ENCODE measurements around the gene CCDC12. TPM values are rescaled to one million over a fixed set of nuclear protein-coding genes. Genes with fewer than 3 reads are reported as not detected.

CCDC12 gene
- total and polyA plus RNA-seq, 11 donors = 27.1 to 120 (median 34.4) TPM

- DNase-seq (peak; percentile 92 to 94 (median 94)), ATAC-seq (peak; percentile 94 to 97 (median 96))
- peaks cover 0 to 22% (median 7%) of the 10 kb centered on the region in 12 donors for H3K4me1 ChIP-seq
- no peaks in the 10 kb centered on the region for H3K9me3 ChIP-seq
- H3K36me3 ChIP-seq = peaks cover 0 to 59% (median 14%) of the 10 kb centered on the region in 9 donors
- peak overlapping the region; percentile 73 to 92 (median 86) for H3K27ac ChIP-seq
- no peaks in the 10 kb centered on the region for H3K27me3 ChIP-seq
- intact Hi-C loops (cut with DNase I) = loop anchor here in 4 of 10 donors (5.0 to 10.0 kb wide), 3 partner anchors 142 to 315 kb away; partner anchors contain the start of gene TMIE (in 2 of the 4)
- 2 to 4% (median 3%) methylated on average over 24 to 85 of the region's 85 CpGs for WGBS, 4 donors
- peak overlapping the region; percentile 44 to 82 (median 63) for H3K4me3 ChIP-seq
- TF ChIP-seq CTCF (IDR thresholded peaks at IDR 0.05) (no peak), POLR2A (IDR thresholded peaks at IDR 0.05) (peak; percentile 79 to 92)
Observed at GRCh38 chr3:47009225-47010110, 32.9 kb upstream of the CCDC12 start.

- Histone ChIP-seq H3K4me3 (peak overlapping the region; percentile 44 to 82 (median 63)), H3K9me3 (no peaks in the 10 kb centered on the region), H3K4me1 (peaks cover 0 to 22% (median 7%) of the 10 kb centered on the region in 12 donors), H3K27ac (peak overlapping the region in 11 of 12 donors; percentile 26 to 92 (median 85)), H3K36me3 (peaks cover 0 to 59% (median 14%) of the 10 kb centered on the region in 9 donors), H3K27me3 (no peaks in the 10 kb centered on the region)
- 30 to 81% (median 38%) methylated on average over 2 to 23 of the region's 23 CpGs for WGBS, 4 donors
- TF ChIP-seq CTCF (IDR thresholded peaks at IDR 0.05) (no peak), POLR2A (IDR thresholded peaks at IDR 0.05) (no peak)
- DNase-seq (peak in 1 of 5 donors; percentile 55), ATAC-seq (no peak)
- intact Hi-C loops (cut with DNase I) = loop anchor here in 3 of 10 donors (5.0 to 10.0 kb wide), 2 partner anchors 142 to 304 kb away; partner anchors contain the start of gene TMIE (in 2 of the 3)
Observed at GRCh38 chr3:47008851-47009224, 32.3 kb upstream of the CCDC12 start.

- no peaks in the 10 kb centered on the region for H3K9me3 ChIP-seq
- intact Hi-C loops (cut with DNase I) = loop anchor here in 3 of 10 donors (5.0 to 10.0 kb wide), 2 partner anchors 141 to 304 kb away; partner anchors contain the start of gene TMIE (in 2 of the 3)
- no peaks in the 10 kb centered on the region for H3K27me3 ChIP-seq
- no peak for TF ChIP-seq POLR2A (IDR thresholded peaks at IDR 0.05)
- TF ChIP-seq CTCF (IDR thresholded peaks at IDR 0.05) = no peak
- ATAC-seq (no peak), DNase-seq (peak in 1 of 5 donors; percentile 15)
- H3K36me3 ChIP-seq = peaks cover 0 to 59% (median 14%) of the 10 kb centered on the region in 9 donors
- peak overlapping the region in 1 of 12 donors; percentile 92 for H3K27ac ChIP-seq
- peak overlapping the region in 1 of 12 donors; percentile 82 for H3K4me3 ChIP-seq
- 90 to 97% (median 94%) methylated on average over 12 to 13 of the region's 13 CpGs for WGBS, 4 donors
- H3K4me1 ChIP-seq = peaks cover 0 to 22% (median 7%) of the 10 kb centered on the region in 12 donors
Observed at GRCh38 chr3:47008234-47008796, 31.8 kb upstream of the CCDC12 start.
